Parathyroid adenoma (tissue), 2 donors: ENCODE results near the gene OLFML2B.

Experiments
- H2AFZ ChIP-seq: fragments of 300-600 bp; sonication (generic); one replicate; pipeline ENCODE4 v1.7.0; 2017; ENCODE audit warnings: antibody characterized with exemption, mild to moderate bottlenecking
- H3K27ac ChIP-seq: fragments of 300-600 bp; sonication (generic); one replicate; pipeline ENCODE4 v1.7.0; 2017
- H3K27me3 ChIP-seq: fragments of 300-600 bp; sonication (generic); one replicate; pipeline ENCODE4 v1.7.0; 2017; ENCODE audit warnings: low read length; ENCODE audit not compliant: control insufficient read depth, insufficient read depth
- H3K36me3 ChIP-seq: fragments of 300-600 bp; sonication (generic); one replicate; pipeline ENCODE4 v1.7.0; 2017; ENCODE audit warnings: low read length; ENCODE audit not compliant: control insufficient read depth, insufficient read depth
- H3K4me1 ChIP-seq: fragments of 300-600 bp; sonication (generic); one replicate; pipeline ENCODE4 v1.7.0; 2017; ENCODE audit warnings: control low read depth
- H3K4me2 ChIP-seq: fragments of 300-600 bp; sonication (generic); one replicate; pipeline ENCODE4 v1.7.0; 2017; ENCODE audit warnings: low read length
- H3K4me3 ChIP-seq: fragments of 300-600 bp; sonication (generic); one replicate; pipeline ENCODE4 v1.7.0; 2017; ENCODE audit warnings: low read depth, low read length
- H3K79me2 ChIP-seq: fragments of 300-600 bp; sonication (generic); one replicate; pipeline ENCODE4 v1.7.0; 2017; ENCODE audit warnings: control low read depth
- H3K9ac ChIP-seq: fragments of 300-600 bp; sonication (generic); one replicate; pipeline ENCODE4 v1.7.0; 2017; ENCODE audit warnings: mild to moderate bottlenecking
- H3K9me3 ChIP-seq: fragments of 300-600 bp; sonication (generic); one replicate; pipeline ENCODE4 v1.7.0; 2017; ENCODE audit warnings: low read length; ENCODE audit not compliant: control insufficient read depth
- CTCF ChIP-seq: fragments of 300-600 bp; sonication (generic); IDR thresholded peaks from one replicate; pipeline ENCODE4 v1.7.0; 2017; ENCODE audit warnings: antibody characterized with exemption, mild to moderate bottlenecking
- donor health status: primary hyperparathyroidism.

OLFML2B gene

GRCh38 chr1:161956097-161956496, 67.6 kb downstream of the OLFML2B start:
- Histone ChIP-seq H3K4me3 (no peak overlapping the region), H2AFZ (no peak overlapping the region), H3K36me3 (no peaks in the 10 kb centered on the region), H3K4me1 (no peaks in the 10 kb centered on the region), H3K27ac (no peak overlapping the region), H3K79me2 (no peaks in the 10 kb centered on the region), H3K9ac (no peak overlapping the region), H3K4me2 (no peak overlapping the region), H3K27me3 (no peaks in the 10 kb centered on the region), H3K9me3 (no peaks in the 10 kb centered on the region)
- no peak for TF ChIP-seq CTCF

- no peak overlapping the region for H2AFZ ChIP-seq
- H3K27ac ChIP-seq = no peak overlapping the region
- TF ChIP-seq CTCF = no peak
- H3K36me3 ChIP-seq = no peaks in the 10 kb centered on the region
- H3K9ac ChIP-seq = no peak overlapping the region
- no peak overlapping the region for H3K4me2 ChIP-seq
- H3K27me3 ChIP-seq = no peaks in the 10 kb centered on the region
- no peaks in the 10 kb centered on the region for H3K9me3 ChIP-seq
- no peaks in the 10 kb centered on the region for H3K79me2 ChIP-seq
- no peak overlapping the region for H3K4me3 ChIP-seq
- no peaks in the 10 kb centered on the region for H3K4me1 ChIP-seq
Measured at GRCh38 chr1:161955606-161956005, 68.1 kb downstream of the OLFML2B start.

- no peak for TF ChIP-seq CTCF
- Histone ChIP-seq H3K27ac (no peak overlapping the region), H3K4me2 (no peak overlapping the region), H2AFZ (no peak overlapping the region), H3K9me3 (no peaks in the 10 kb centered on the region), H3K79me2 (no peaks in the 10 kb centered on the region), H3K9ac (no peak overlapping the region), H3K4me3 (no peak overlapping the region), H3K27me3 (no peaks in the 10 kb centered on the region), H3K4me1 (no peaks in the 10 kb centered on the region), H3K36me3 (no peaks in the 10 kb centered on the region)
Measured at GRCh38 chr1:161954466-161954865, 69.2 kb downstream of the OLFML2B start.

GRCh38 chr1:161954050-161954449, 69.6 kb downstream of the OLFML2B start:
- Histone ChIP-seq H3K9me3 (no peaks in the 10 kb centered on the region), H3K27ac (no peak overlapping the region), H3K36me3 (no peaks in the 10 kb centered on the region), H3K4me2 (no peak overlapping the region), H3K27me3 (no peaks in the 10 kb centered on the region), H3K4me1 (peaks cover 3% of the 10 kb centered on the region), H2AFZ (no peak overlapping the region), H3K79me2 (no peaks in the 10 kb centered on the region), H3K4me3 (no peak overlapping the region), H3K9ac (no peak overlapping the region)
- TF ChIP-seq CTCF = no peak

- Histone ChIP-seq H3K4me3 (no peak overlapping the region), H3K79me2 (no peaks in the 10 kb centered on the region), H2AFZ (no peak overlapping the region), H3K9ac (no peak overlapping the region), H3K9me3 (no peaks in the 10 kb centered on the region), H3K4me2 (no peak overlapping the region), H3K4me1 (peaks cover 6% of the 10 kb centered on the region), H3K27me3 (no peaks in the 10 kb centered on the region), H3K36me3 (no peaks in the 10 kb centered on the region), H3K27ac (no peak overlapping the region)
- TF ChIP-seq CTCF = no peak
Measured at GRCh38 chr1:161953256-161953920, 70.3 kb downstream of the OLFML2B start.
